HepG2 (cell line): ENCODE data around the gene BCAS2. TPM values are rescaled to one million over a fixed set of nuclear protein-coding genes. Genes with fewer than 3 reads are reported as not detected.

ENCODE experiments used
- ELF4 ChIP-seq: sonication (generic); formaldehyde crosslinking; IDR thresholded peaks from 2 replicates; pipeline ENCODE4 v1.5.0; 2020; ENCODE audit warnings: missing genetic modification reagents, mild to moderate bottlenecking, moderate library complexity, borderline replicate concordance
- FOXA3 ChIP-seq: IDR thresholded peaks from 2 replicates; pipeline ENCODE4 v1.6.1; 2016; ENCODE audit warnings: missing genetic modification reagents, missing compliant biosample characterization
- GATAD2A ChIP-seq: IDR thresholded peaks from 2 replicates; pipeline ENCODE4 v1.6.1; 2016
- HDAC6 ChIP-seq: fragments of 200-600 bp; sonication (generic); IDR thresholded peaks from 2 replicates; pipeline ENCODE4 v1.7.0; 2017; ENCODE audit warnings: mild to moderate bottlenecking, antibody characterized with exemption, low read length, low read depth
- KAT2B ChIP-seq: fragments of 150-350 bp; IDR thresholded peaks from 2 replicates; pipeline ENCODE4 v1.6.1; 2014; ENCODE audit warnings: low read depth, low read length, borderline replicate concordance
- MED13 ChIP-seq: sonication (generic); formaldehyde crosslinking; IDR thresholded peaks from 2 replicates; pipeline ENCODE4 v1.5.0; 2020; ENCODE audit warnings: missing genetic modification reagents
- NFE2L2 ChIP-seq: fragments of 150-350 bp; IDR thresholded peaks from 2 replicates; pipeline ENCODE4 v1.6.1; 2014; ENCODE audit warnings: low read length
- PATZ1 ChIP-seq: sonication (generic); formaldehyde crosslinking; IDR thresholded peaks from 2 replicates; pipeline ENCODE4 v1.4.0; 2020; ENCODE audit warnings: missing genetic modification reagents
- PREB ChIP-seq: sonication (generic); formaldehyde crosslinking; IDR thresholded peaks from 2 replicates; pipeline ENCODE4 v1.4.0; 2020; ENCODE audit warnings: missing genetic modification reagents
- THYN1 ChIP-seq: sonication (generic); formaldehyde crosslinking; IDR thresholded peaks from 2 replicates; pipeline ENCODE4 v1.8.1; 2023; ENCODE audit warnings: low read depth, mild to moderate bottlenecking, moderate library complexity, missing genetic modification reagents, borderline replicate concordance
- TMF1 ChIP-seq: sonication (generic); formaldehyde crosslinking; IDR thresholded peaks from 2 replicates; pipeline ENCODE4 v1.8.1; 2022; ENCODE audit warnings: low read depth, missing genetic modification reagents
- TRIM22 ChIP-seq: fragments of 450-650 bp; IDR thresholded peaks from 2 replicates; pipeline ENCODE4 v1.6.1; 2017
- TSC22D2 ChIP-seq: sonication (generic); formaldehyde crosslinking; IDR thresholded peaks from 2 replicates; pipeline ENCODE4 v1.5.1; 2020; ENCODE audit warnings: missing genetic modification reagents, mild to moderate bottlenecking, borderline replicate concordance
- ZBTB37 ChIP-seq: sonication (generic); formaldehyde crosslinking; IDR thresholded peaks from 2 replicates; pipeline ENCODE4 v1.4.0; 2020; ENCODE audit warnings: mild to moderate bottlenecking, missing genetic modification reagents
- ZFP82 ChIP-seq: sonication (generic); formaldehyde crosslinking; IDR thresholded peaks from 2 replicates; pipeline ENCODE4 v1.5.1; 2020; ENCODE audit warnings: mild to moderate bottlenecking, missing genetic modification reagents, borderline replicate concordance
- ZNF282 ChIP-seq: fragments of 450-650 bp; IDR thresholded peaks from 2 replicates; pipeline ENCODE4 v1.6.1; 2018; ENCODE audit not compliant: partially characterized antibody
- ZNF44 ChIP-seq: sonication (generic); formaldehyde crosslinking; IDR thresholded peaks from 2 replicates; pipeline ENCODE4 v1.5.1; 2020; ENCODE audit warnings: mild to moderate bottlenecking, missing genetic modification reagents
- ZNF597 ChIP-seq: sonication (generic); formaldehyde crosslinking; IDR thresholded peaks from 2 replicates; pipeline ENCODE4 v1.5.0; 2020; ENCODE audit warnings: missing genetic modification reagents
- ZNF678 ChIP-seq: sonication (generic); formaldehyde crosslinking; IDR thresholded peaks from 2 replicates; pipeline ENCODE4 v1.4.0; 2020; ENCODE audit warnings: mild to moderate bottlenecking, missing genetic modification reagents
- ZNF776 ChIP-seq: sonication (generic); formaldehyde crosslinking; IDR thresholded peaks from 2 replicates; pipeline ENCODE4 v1.4.0; 2020; ENCODE audit warnings: mild to moderate bottlenecking, missing genetic modification reagents
- ZNF883 ChIP-seq: sonication (generic); formaldehyde crosslinking; IDR thresholded peaks from 2 replicates; pipeline ENCODE4 v1.5.1; 2020; ENCODE audit warnings: mild to moderate bottlenecking, missing genetic modification reagents; ENCODE audit errors: not compliant biosample characterization
- polyA plus RNA-seq, 8 experiments: library from polyadenylated mRNA; depleted of rRNA in 3 of 8; stranded (reverse) in 7 of 8; unstranded in 1 of 8; fragments of >200 nt; fragmentation: Illumina TruSeq in 4 of 8; extraction: Trizol in 4 of 8; gene quantifications; 2 replicates each; pipeline versions ENCODE4 v1.2.1 to v1.2.3, GENCODE V29; 2011 to 2016; ENCODE audit warnings: low read depth in 4 of 8, missing spikeins in 1 of 8, mixed read lengths in 1 of 8; ENCODE audit not compliant: insufficient read depth in 1 of 8
- total RNA-seq, 5 experiments: library from RNA; depleted of rRNA; stranded (reverse); fragments of >200 nt; fragmentation: Illumina TruSeq; extraction: Trizol; gene quantifications; 2 replicates each; pipeline ENCODE4 v1.2.3, GENCODE V29; 2016; ENCODE audit warnings: low read depth in 1 of 5

The BCAS2 gene
- total and polyA plus RNA-seq, 2 of the 13 experiments (the other 11 are each of a cell fraction or from before 2014, with no cell fraction given): 18.0 to 47.4 TPM

- TF ChIP-seq ELF4 (no peak), TRIM22 (no peak), ZBTB37 (CRISPR knock-in tag) (no peak), KAT2B (no peak), ZNF776 (CRISPR knock-in tag) (no peak), TMF1 (CRISPR knock-in tag) (no peak), PATZ1 (CRISPR knock-in tag) (no peak), ZFP82 (CRISPR knock-in tag) (0 out of 2 replicates have a peak, but pooled peaks have one; percentile 58), NFE2L2 (no peak), ZNF678 (no peak), ZNF883 (CRISPR knock-in tag) (no peak), PREB (no peak), TSC22D2 (no peak), ZNF44 (no peak), FOXA3 (peak; percentile 58; the same call in 1 of the 2 replicates), MED13 (CRISPR knock-in tag) (no peak), GATAD2A (CRISPR knock-in tag) (0 out of 2 replicates have a peak, but pooled peaks have one; percentile 22), ZNF597 (CRISPR knock-in tag) (no peak), HDAC6 (no peak), ZNF282 (no peak), THYN1 (CRISPR knock-in tag) (no peak)
These were observed at the start of gene BCAS2 (continued) for GRCh38 chr1:114581335-114582287.
